PC-3 (cell line): ENCODE results near the gene TNIP3. TPM values are rescaled to one million over a fixed set of nuclear protein-coding genes. Genes with fewer than 3 reads are reported as not detected.

ENCODE experiments used
- ATAC-seq: fragments of 200-7000 bp; cut with Tn5 transposase; 2 replicates; pipeline ENCODE4 v1.9.1; 2020; ENCODE audit warnings: mild to moderate bottlenecking, moderate library complexity
- BruUV-seq: library from RNA; stranded (reverse); fragments of 400-500 nt; replicated peaks from 2 replicates; lab custom pipeline; 2021; lab: Mats Ljungman, UMichigan
- CTCF ChIA-PET: fragments of 300-600 bp; sonication (Branson Sonifier 250); formaldehyde crosslinking; loops from one replicate; lab custom pipeline; 2022; ENCODE audit warnings: antibody characterized with exemption; lab: Charles Lee
- POLR2A ChIA-PET: fragments of 300-600 bp; sonication (Branson Sonifier 250); formaldehyde crosslinking; loops from one replicate; lab custom pipeline; 2022; ENCODE audit warnings: antibody characterized with exemption; ENCODE audit not compliant: unreplicated experiment; lab: Charles Lee
- DNase-seq: peaks from one replicate; pipeline ENCODE4 v3.0.0-alpha.2; 2015
- H2AFZ ChIP-seq: fragments of 300-600 bp; sonication (generic); 2 replicates; pipeline ENCODE4 v1.6.0; 2016; ENCODE audit warnings: antibody characterized with exemption, low read length
- H3F3A ChIP-seq: fragments of 300-600 bp; sonication (generic); one replicate; pipeline ENCODE4 v1.6.0; 2017; ENCODE audit warnings: antibody characterized with exemption, low read length, control low read depth, mild to moderate bottlenecking; ENCODE audit not compliant: unreplicated experiment
- H3K27ac ChIP-seq: fragments of 300-600 bp; sonication (generic); 2 replicates; pipeline ENCODE4 v1.5.1; 2016; ENCODE audit warnings: mild to moderate bottlenecking, low read length
- H3K27me3 ChIP-seq: fragments of 300-600 bp; sonication (generic); 2 replicates; pipeline ENCODE4 v1.6.1; 2016; ENCODE audit warnings: low read length, mixed read lengths
- H3K36me3 ChIP-seq: fragments of 300-600 bp; sonication (generic); 2 replicates; pipeline ENCODE4 v1.6.1; 2016; ENCODE audit warnings: low read depth, mixed run types, low read length, mixed read lengths
- H3K4me1 ChIP-seq: fragments of 300-600 bp; sonication (generic); 2 replicates; pipeline ENCODE4 v1.5.1; 2016; ENCODE audit warnings: low read length; ENCODE audit not compliant: insufficient read depth
- H3K4me2 ChIP-seq: fragments of 300-600 bp; sonication (generic); 2 replicates; pipeline ENCODE4 v1.6.0; 2016; ENCODE audit warnings: low read length
- H3K4me3 ChIP-seq: fragments of 300-600 bp; sonication (generic); 2 replicates; pipeline ENCODE4 v1.5.1; 2016; ENCODE audit warnings: mild to moderate bottlenecking, low read length, mixed read lengths
- H3K79me2 ChIP-seq: fragments of 300-600 bp; sonication (generic); 2 replicates; pipeline ENCODE4 v1.6.1; 2017; ENCODE audit warnings: low read length, mixed read lengths
- H3K9ac ChIP-seq: fragments of 300-600 bp; sonication (generic); 2 replicates; pipeline ENCODE4 v1.6.0; 2016; ENCODE audit warnings: mild to moderate bottlenecking, low read length
- H3K9me2 ChIP-seq: fragments of 300-600 bp; sonication (generic); replicated peaks from 2 replicates; pipeline ENCODE4 v1.6.1; 2016; ENCODE audit warnings: mixed run types, low read length, mixed read lengths
- H3K9me3 ChIP-seq: fragments of 300-600 bp; sonication (generic); 2 replicates; pipeline ENCODE4 v1.6.1; 2016; ENCODE audit warnings: low read length, mixed read lengths
- H4K20me1 ChIP-seq: fragments of 300-600 bp; sonication (generic); 2 replicates; pipeline ENCODE4 v1.6.1; 2016; ENCODE audit warnings: low read length, mixed read lengths
- EZH2 ChIP-seq: fragments of 300-600 bp; sonication (generic); IDR thresholded peaks from one replicate; pipeline ENCODE4 v1.6.1; 2017; ENCODE audit warnings: antibody characterized with exemption, mild to moderate bottlenecking, low read length; ENCODE audit not compliant: unreplicated experiment
- EZH2phosphoT487 ChIP-seq: fragments of 300-600 bp; sonication (generic); IDR thresholded peaks from 2 replicates; pipeline ENCODE4 v1.6.1; 2018; ENCODE audit warnings: mild to moderate bottlenecking, antibody characterized with exemption, low read length, borderline replicate concordance
- intact Hi-C: fragments of 100-400 bp; cut with micrococcal nuclease; formaldehyde crosslinking; loops from 2 replicates; pipeline ENCODE4 v1.9.0; 2023
- total RNA-seq: library from RNA; depleted of rRNA; stranded (reverse); fragments of >200 nt; gene quantifications from 2 replicates; pipeline ENCODE4 v1.2.3, GENCODE V29; 2014
- TF ChIP-seq, protein P1 (sequence below): fragments of 300-600 bp; sonication (generic); conservative IDR thresholded peaks from 2 replicates; pipeline ENCODE4 v1.5.1; 2017; ENCODE audit warnings: antibody characterized with exemption, low read depth, mild to moderate bottlenecking, low read length

Gene TNIP3
- total RNA-seq, 1 experiment from 2014 or later: not detected

DNA sequence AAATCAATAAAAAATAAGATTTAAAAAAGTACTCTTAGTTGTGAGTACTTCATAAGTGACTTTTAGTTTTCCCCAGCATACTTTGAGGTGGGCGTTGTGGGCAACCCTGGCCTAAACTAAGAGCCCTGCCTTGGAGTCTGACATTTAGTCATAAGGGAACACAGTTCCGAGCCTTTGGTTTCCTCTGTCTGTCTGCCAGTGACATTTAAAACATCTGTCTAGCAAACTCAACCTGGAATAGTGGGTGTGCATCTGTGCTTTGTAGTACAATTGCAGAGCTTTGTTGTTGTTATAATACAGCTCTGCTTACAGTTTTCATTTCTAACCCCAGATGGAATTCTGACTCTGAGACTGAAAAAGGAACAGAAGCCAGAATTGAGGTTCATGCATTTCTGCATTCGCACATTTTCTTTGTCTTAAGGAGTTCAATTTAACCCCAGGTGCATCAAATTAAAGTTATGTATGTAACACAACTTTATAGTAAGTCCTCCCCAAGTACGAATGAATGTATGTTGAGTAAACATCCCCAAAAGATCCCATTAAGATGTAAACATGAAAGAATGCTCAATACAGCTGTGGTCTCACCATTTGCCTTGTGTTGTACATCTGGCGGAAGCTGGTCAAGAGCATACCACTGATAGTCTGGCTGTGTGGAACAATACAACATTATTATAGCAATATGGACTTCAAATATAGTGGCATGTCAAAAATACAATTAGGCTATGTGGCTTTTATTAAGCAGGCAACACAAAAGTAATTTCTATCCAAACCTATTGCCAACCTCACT, 25.9 kb downstream of the TNIP3 start:
- ChIA-PET POLR2A (no interaction called here), CTCF (interaction anchor here (0.6 kb wide), 1 partner anchor 50 kb away, joined by 5 read pairs; no protein-coding TSS in a partner anchor)
- intact Hi-C loops: no loop called here

GRCh38 chr4:121130326-121130660, 33.8 kb downstream of the TNIP3 start:
- H3K9me3 ChIP-seq: no peaks in the 10 kb centered on the region
- 0 out of 2 replicates have a peak, but pooled peaks cover 5% of the 10 kb centered on the region for H3K27me3 ChIP-seq
- H3K27ac ChIP-seq: no peak overlapping the region
- TF ChIP-seq, protein P1, sequence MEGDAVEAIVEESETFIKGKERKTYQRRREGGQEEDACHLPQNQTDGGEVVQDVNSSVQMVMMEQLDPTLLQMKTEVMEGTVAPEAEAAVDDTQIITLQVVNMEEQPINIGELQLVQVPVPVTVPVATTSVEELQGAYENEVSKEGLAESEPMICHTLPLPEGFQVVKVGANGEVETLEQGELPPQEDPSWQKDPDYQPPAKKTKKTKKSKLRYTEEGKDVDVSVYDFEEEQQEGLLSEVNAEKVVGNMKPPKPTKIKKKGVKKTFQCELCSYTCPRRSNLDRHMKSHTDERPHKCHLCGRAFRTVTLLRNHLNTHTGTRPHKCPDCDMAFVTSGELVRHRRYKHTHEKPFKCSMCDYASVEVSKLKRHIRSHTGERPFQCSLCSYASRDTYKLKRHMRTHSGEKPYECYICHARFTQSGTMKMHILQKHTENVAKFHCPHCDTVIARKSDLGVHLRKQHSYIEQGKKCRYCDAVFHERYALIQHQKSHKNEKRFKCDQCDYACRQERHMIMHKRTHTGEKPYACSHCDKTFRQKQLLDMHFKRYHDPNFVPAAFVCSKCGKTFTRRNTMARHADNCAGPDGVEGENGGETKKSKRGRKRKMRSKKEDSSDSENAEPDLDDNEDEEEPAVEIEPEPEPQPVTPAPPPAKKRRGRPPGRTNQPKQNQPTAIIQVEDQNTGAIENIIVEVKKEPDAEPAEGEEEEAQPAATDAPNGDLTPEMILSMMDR: no peak
- TF ChIP-seq EZH2 (no peak), EZH2phosphoT487 (no peak)
- no peaks in the 10 kb centered on the region for H4K20me1 ChIP-seq
- H3F3A ChIP-seq: no peaks in the 10 kb centered on the region
- no TSS peak for BruUV-seq
- no peak overlapping the region for H3K4me2 ChIP-seq
- H2AFZ ChIP-seq: no peak overlapping the region
- no peaks in the 10 kb centered on the region for H3K9me2 ChIP-seq
- POLR2A ChIA-PET: no interaction called here
- no peak overlapping the region for H3K4me3 ChIP-seq
- H3K4me1 ChIP-seq: no peaks in the 10 kb centered on the region
- H3K79me2 ChIP-seq: no peaks in the 10 kb centered on the region
- intact Hi-C loops: no loop called here
- DNase-seq: no peak
- H3K36me3 ChIP-seq: no peaks in the 10 kb centered on the region
- CTCF ChIA-PET: no interaction called here
- no peak overlapping the region for H3K9ac ChIP-seq
- ATAC-seq: no peak

More for the DNA sequence above, 25.9 kb downstream of the TNIP3 start:
- Histone ChIP-seq H3K9ac (no peak overlapping the region), H3K27ac (no peak overlapping the region), H2AFZ (no peak overlapping the region), H3K9me3 (no peaks in the 10 kb centered on the region), H3K36me3 (no peaks in the 10 kb centered on the region), H3K4me2 (no peak overlapping the region), H3K4me1 (peaks cover 6% of the 10 kb centered on the region; the same call in 1 of the 2 replicates), H3K9me2 (no peaks in the 10 kb centered on the region), H3K4me3 (no peak overlapping the region), H4K20me1 (no peaks in the 10 kb centered on the region), H3K79me2 (no peaks in the 10 kb centered on the region), H3K27me3 (no peaks in the 10 kb centered on the region), H3F3A (no peaks in the 10 kb centered on the region)
- BruUV-seq: no TSS peak
- ATAC-seq (no peak), DNase-seq (no peak)
- TF ChIP-seq EZH2phosphoT487 (no peak), EZH2 (no peak)
- TF ChIP-seq, protein P1: no peak

DNA sequence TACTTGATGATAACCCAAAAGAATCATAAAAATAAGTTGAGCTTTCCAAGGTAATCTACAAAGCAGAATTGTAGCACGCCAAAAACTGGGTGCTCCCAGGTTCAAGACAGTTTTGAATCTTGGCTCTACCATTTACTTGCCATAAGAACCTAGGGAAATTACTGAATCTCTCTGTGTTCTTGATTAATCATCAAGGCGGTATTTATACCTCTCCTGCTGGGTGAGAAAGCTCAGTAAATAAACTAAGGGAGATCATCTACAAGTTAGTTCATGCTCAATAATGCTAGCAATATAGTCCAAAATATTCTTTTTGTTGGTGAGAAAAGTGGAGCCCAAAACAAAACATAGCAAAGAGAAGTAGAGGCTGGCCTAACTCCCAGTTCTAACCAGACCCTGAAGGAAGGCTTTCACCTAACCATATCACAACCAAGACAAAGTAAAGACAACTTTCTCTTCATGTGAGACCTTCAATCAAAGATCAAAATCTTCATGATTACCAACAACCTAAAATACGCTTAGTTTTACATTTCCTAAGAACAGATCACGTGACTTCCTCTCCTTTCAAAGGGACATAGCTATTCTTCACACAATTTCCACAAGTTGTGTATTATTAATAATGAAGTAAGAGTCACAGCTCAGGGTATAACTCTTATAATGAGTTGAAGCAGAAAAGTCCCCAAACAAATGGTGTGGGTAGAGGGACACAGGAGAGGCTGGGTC, 34.4 kb downstream of the TNIP3 start:
- ATAC-seq: no peak
- H3K4me1 ChIP-seq: no peaks in the 10 kb centered on the region
- H3K79me2 ChIP-seq: no peaks in the 10 kb centered on the region
- no peaks in the 10 kb centered on the region for H4K20me1 ChIP-seq
- no peaks in the 10 kb centered on the region for H3K9me2 ChIP-seq
- ChIA-PET POLR2A (no interaction called here), CTCF (no interaction called here)
- H3K27ac ChIP-seq: no peak overlapping the region
- DNase-seq: no peak
- BruUV-seq: no TSS peak
- no peak overlapping the region for H3K9ac ChIP-seq
- no peak overlapping the region for H3K4me2 ChIP-seq
- intact Hi-C loops: no loop called here
- no peaks in the 10 kb centered on the region for H3K36me3 ChIP-seq
- 0 out of 2 replicates have a peak, but pooled peaks cover 5% of the 10 kb centered on the region for H3K27me3 ChIP-seq
- H3K9me3 ChIP-seq: no peaks in the 10 kb centered on the region
- no peak overlapping the region for H2AFZ ChIP-seq
- no peak overlapping the region for H3K4me3 ChIP-seq
- H3F3A ChIP-seq: no peaks in the 10 kb centered on the region
- TF ChIP-seq, protein P1: no peak
- no peak for TF ChIP-seq EZH2phosphoT487
- no peak for TF ChIP-seq EZH2
